ENCODE results near the gene ACCSL.

DNA sequence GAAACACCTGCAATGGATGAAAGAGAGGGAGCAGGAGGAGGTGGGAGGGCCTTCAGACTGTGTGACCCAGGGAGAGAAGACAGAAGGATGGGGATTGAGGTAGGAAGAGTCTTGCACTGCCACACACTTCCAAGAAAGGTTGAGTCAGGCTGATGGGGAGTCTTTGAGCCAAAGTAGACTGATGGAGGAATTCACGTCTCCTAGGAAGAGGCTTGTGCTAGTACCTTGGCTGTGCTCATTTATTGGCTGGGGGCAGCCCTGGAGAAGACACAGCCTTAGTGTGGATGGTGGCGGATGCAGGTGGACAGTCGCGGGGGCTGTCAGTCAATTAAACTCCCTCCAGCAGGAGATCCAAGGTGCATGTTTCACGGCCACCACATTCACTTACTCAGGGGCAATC is 16.2 kb upstream of the ACCSL start:
- TF ChIP-seq, protein P1, sequence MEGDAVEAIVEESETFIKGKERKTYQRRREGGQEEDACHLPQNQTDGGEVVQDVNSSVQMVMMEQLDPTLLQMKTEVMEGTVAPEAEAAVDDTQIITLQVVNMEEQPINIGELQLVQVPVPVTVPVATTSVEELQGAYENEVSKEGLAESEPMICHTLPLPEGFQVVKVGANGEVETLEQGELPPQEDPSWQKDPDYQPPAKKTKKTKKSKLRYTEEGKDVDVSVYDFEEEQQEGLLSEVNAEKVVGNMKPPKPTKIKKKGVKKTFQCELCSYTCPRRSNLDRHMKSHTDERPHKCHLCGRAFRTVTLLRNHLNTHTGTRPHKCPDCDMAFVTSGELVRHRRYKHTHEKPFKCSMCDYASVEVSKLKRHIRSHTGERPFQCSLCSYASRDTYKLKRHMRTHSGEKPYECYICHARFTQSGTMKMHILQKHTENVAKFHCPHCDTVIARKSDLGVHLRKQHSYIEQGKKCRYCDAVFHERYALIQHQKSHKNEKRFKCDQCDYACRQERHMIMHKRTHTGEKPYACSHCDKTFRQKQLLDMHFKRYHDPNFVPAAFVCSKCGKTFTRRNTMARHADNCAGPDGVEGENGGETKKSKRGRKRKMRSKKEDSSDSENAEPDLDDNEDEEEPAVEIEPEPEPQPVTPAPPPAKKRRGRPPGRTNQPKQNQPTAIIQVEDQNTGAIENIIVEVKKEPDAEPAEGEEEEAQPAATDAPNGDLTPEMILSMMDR (IDR thresholded peaks at IDR 0.05), result no peak
- no peak for TF ChIP-seq POLR2A (IDR thresholded peaks at IDR 0.05)

All from tibial nerve (tissue), 3 donors.